Measurements from ENCODE around the gene TRPT1. TPM values are rescaled to one million over a fixed set of nuclear protein-coding genes. Genes with fewer than 3 reads are reported as not detected.

TRPT1 gene
- total and polyA plus RNA-seq, 9 of the 15 experiments (the other 6 are each of a cell fraction or from before 2014, with no cell fraction given), result 4.6 to 41.7 (median 23.1) TPM

GRCh38 chr11:64241491-64242374 is 15.7 kb upstream of the TRPT1 start (continued):
- TF ChIP-seq SIN3A (IDR thresholded peaks at IDR 0.05; ENCODE audit: borderline replicate concordance in 2 of 2, control insufficient read depth in 1 of 2, low read depth in 2 of 2, low read length in 2 of 2), result 0 out of 4 replicates have a peak, but pooled peaks of 1 of the 2 experiments have one; percentile 18
- 0 out of 2 replicates have a peak, but pooled peaks have one; percentile 38 for TF ChIP-seq E2F1 (CRISPR knock-in tag; IDR thresholded peaks at IDR 0.05)
- 0 out of 2 replicates have a peak, but pooled peaks have one; percentile 3 for TF ChIP-seq CBFA2T3 (IDR thresholded peaks at IDR 0.05)
- no peak for TF ChIP-seq MEF2A (IDR thresholded peaks at IDR 0.05; ENCODE audit: control insufficient read depth, low read depth, low read length)
- TF ChIP-seq, protein P1, sequence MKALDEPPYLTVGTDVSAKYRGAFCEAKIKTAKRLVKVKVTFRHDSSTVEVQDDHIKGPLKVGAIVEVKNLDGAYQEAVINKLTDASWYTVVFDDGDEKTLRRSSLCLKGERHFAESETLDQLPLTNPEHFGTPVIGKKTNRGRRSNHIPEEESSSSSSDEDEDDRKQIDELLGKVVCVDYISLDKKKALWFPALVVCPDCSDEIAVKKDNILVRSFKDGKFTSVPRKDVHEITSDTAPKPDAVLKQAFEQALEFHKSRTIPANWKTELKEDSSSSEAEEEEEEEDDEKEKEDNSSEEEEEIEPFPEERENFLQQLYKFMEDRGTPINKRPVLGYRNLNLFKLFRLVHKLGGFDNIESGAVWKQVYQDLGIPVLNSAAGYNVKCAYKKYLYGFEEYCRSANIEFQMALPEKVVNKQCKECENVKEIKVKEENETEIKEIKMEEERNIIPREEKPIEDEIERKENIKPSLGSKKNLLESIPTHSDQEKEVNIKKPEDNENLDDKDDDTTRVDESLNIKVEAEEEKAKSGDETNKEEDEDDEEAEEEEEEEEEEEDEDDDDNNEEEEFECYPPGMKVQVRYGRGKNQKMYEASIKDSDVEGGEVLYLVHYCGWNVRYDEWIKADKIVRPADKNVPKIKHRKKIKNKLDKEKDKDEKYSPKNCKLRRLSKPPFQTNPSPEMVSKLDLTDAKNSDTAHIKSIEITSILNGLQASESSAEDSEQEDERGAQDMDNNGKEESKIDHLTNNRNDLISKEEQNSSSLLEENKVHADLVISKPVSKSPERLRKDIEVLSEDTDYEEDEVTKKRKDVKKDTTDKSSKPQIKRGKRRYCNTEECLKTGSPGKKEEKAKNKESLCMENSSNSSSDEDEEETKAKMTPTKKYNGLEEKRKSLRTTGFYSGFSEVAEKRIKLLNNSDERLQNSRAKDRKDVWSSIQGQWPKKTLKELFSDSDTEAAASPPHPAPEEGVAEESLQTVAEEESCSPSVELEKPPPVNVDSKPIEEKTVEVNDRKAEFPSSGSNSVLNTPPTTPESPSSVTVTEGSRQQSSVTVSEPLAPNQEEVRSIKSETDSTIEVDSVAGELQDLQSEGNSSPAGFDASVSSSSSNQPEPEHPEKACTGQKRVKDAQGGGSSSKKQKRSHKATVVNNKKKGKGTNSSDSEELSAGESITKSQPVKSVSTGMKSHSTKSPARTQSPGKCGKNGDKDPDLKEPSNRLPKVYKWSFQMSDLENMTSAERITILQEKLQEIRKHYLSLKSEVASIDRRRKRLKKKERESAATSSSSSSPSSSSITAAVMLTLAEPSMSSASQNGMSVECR (CRISPR knock-in tag; IDR thresholded peaks at IDR 0.05), result peak; percentile 89; the same call in 1 of the 2 replicates
- TF ChIP-seq ZNF274 (IDR thresholded peaks at IDR 0.05; ENCODE audit: borderline replicate concordance, low read depth, low read length), result no peak
- no peak for TF ChIP-seq PHTF2 (CRISPR knock-in tag; IDR thresholded peaks at IDR 0.05)
- peak; percentile 33 for TF ChIP-seq VEZF1 (CRISPR knock-in tag; IDR thresholded peaks at IDR 0.05)
- no peak for TF ChIP-seq ZNF75A (CRISPR knock-in tag; IDR thresholded peaks at IDR 0.05)
- peak; percentile 64 for TF ChIP-seq POLR2B (IDR thresholded peaks at IDR 0.05; ENCODE audit: low read depth, partially characterized antibody)
- no peak for TF ChIP-seq ZBTB49 (CRISPR knock-in tag; IDR thresholded peaks at IDR 0.05; ENCODE audit: borderline replicate concordance)
- TF ChIP-seq, protein P2, sequence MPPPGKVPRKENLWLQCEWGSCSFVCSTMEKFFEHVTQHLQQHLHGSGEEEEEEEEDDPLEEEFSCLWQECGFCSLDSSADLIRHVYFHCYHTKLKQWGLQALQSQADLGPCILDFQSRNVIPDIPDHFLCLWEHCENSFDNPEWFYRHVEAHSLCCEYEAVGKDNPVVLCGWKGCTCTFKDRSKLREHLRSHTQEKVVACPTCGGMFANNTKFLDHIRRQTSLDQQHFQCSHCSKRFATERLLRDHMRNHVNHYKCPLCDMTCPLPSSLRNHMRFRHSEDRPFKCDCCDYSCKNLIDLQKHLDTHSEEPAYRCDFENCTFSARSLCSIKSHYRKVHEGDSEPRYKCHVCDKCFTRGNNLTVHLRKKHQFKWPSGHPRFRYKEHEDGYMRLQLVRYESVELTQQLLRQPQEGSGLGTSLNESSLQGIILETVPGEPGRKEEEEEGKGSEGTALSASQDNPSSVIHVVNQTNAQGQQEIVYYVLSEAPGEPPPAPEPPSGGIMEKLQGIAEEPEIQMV (tag; conservative IDR thresholded peaks at IDR 0.05; ENCODE audit: low read depth), result no peak
- TF ChIP-seq NR2C2 (CRISPR knock-in tag; IDR thresholded peaks at IDR 0.05), result 0 out of 2 replicates have a peak, but pooled peaks have one; percentile 32
- TF ChIP-seq NR2C2 (tag; IDR thresholded peaks at IDR 0.05), result no peak
